Measurements from ENCODE around the gene MMP25.
"Not testable (repeated sequence)": the region's sequence is repeated elsewhere in the genome, so short reads cannot be mapped to it uniquely, and the experiment has no call there.

MMP25 gene

GRCh38 chr16:3029491-3030221 is 16.7 kb upstream of the MMP25 start:
- DNase-seq (ENCODE audit: low spot score): peak; percentile 71

- DNase-seq (ENCODE audit: low spot score): no peak
Measured at GRCh38 chr16:3030222-3031212, 15.8 kb upstream of the MMP25 start.

GRCh38 chr16:3032624-3033023 is 13.7 kb upstream of the MMP25 start:
- DNase-seq (ENCODE audit: low spot score): no peak

GRCh38 chr16:3035289-3035971 is 10.9 kb upstream of the MMP25 start:
- no peak for DNase-seq (ENCODE audit: low spot score)

- no peak for DNase-seq (ENCODE audit: low spot score)
Measured at GRCh38 chr16:3035972-3036725, 10.2 kb upstream of the MMP25 start.

GRCh38 chr16:3036726-3037315 is 9.5 kb upstream of the MMP25 start, which contains the start of gene BICDL2:
TSS of gene BICDL2 (minus strand) at chr16:3036944. CDS start at chr16:3035496, 1,448 bp downstream.
- DNase-seq (ENCODE audit: low spot score): no peak

- no peak for DNase-seq (ENCODE audit: low spot score)
Measured at GRCh38 chr16:3038256-3038655, 8.1 kb upstream of the MMP25 start.

GRCh38 chr16:3038896-3039295 is 7.5 kb upstream of the MMP25 start:
- no peak for DNase-seq (ENCODE audit: low spot score)

GRCh38 chr16:3042376-3042775 is 4.0 kb upstream of the MMP25 start:
- no peak for DNase-seq (ENCODE audit: low spot score)

GRCh38 chr16:3044708-3045107 is 1.7 kb upstream of the MMP25 start:
- no peak for DNase-seq (ENCODE audit: low spot score)

- DNase-seq (ENCODE audit: low spot score): no peak
Measured at GRCh38 chr16:3046641-3047386, 453 bp downstream of the MMP25 start.

GRCh38 chr16:3047387-3047720 is 993 bp downstream of the MMP25 start:
- DNase-seq (ENCODE audit: low spot score): no peak

- DNase-seq (ENCODE audit: low spot score): no peak
Measured at GRCh38 chr16:3049921-3050481, 3.6 kb downstream of the MMP25 start.

- no peak for DNase-seq (ENCODE audit: low spot score)
Measured at GRCh38 chr16:3050487-3050886, 4.1 kb downstream of the MMP25 start.

- no peak for DNase-seq (ENCODE audit: low spot score)
Measured at GRCh38 chr16:3051009-3051408, 4.6 kb downstream of the MMP25 start.

GRCh38 chr16:3051494-3051893 is 5.1 kb downstream of the MMP25 start:
- no peak for DNase-seq (ENCODE audit: low spot score)

- not testable (repeated sequence) for DNase-seq (ENCODE audit: low spot score)
Measured at GRCh38 chr16:3052571-3053329, 6.4 kb downstream of the MMP25 start.

- DNase-seq (ENCODE audit: low spot score): not testable (repeated sequence)
Measured at GRCh38 chr16:3053330-3053710, 7.0 kb downstream of the MMP25 start.

- DNase-seq (ENCODE audit: low spot score): no peak
Measured at GRCh38 chr16:3054965-3055733, 8.8 kb downstream of the MMP25 start.

Data from hepatic stellate cell (primary cell).